GM19043 (cell line): ENCODE measurements around the gene TMEM217.
A peak's percentile ranks its signal among the peaks of the same experiment; 100 is the strongest.

ENCODE experiments used
- ATAC-seq: cut with Tn5 transposase; IDR thresholded peaks from one replicate; pipeline ENCODE4 v1.9.1; 2021; ENCODE audit warnings: low read depth; ENCODE audit not compliant: unreplicated experiment

TMEM217 gene

GRCh38 chr6:37171201-37171969 is 86.6 kb downstream of the TMEM217 start:
- ATAC-seq = no peak

- peak; percentile 19 for ATAC-seq
Measured at GRCh38 chr6:37170273-37171200, 87.4 kb downstream of the TMEM217 start.

GRCh38 chr6:37169496-37170272 is 88.3 kb downstream of the TMEM217 start, which contains the start of gene PIM1:
Gene PIM1, plus strand, starts transcription at chr6:37170152. Its CDS starts 424 bp downstream, at chr6:37170576.
- ATAC-seq = peak; percentile 61

GRCh38 chr6:37168811-37169495 is 89.0 kb downstream of the TMEM217 start:
- no peak for ATAC-seq

- no peak for ATAC-seq
Measured at GRCh38 chr6:37168163-37168758, 89.7 kb downstream of the TMEM217 start.

- ATAC-seq = no peak
Measured at GRCh38 chr6:37162740-37163139, 95.2 kb downstream of the TMEM217 start.
